Uterus (tissue), 2 donors: Measurements from ENCODE around the gene TRAF3IP3.

ENCODE experiments used
- CTCF ChIP-seq, 4 experiments: fragments of 200-600 bp in 2 of 4; fragments of 450-650 bp in 2 of 4; sonication (generic) in 2 of 4; IDR thresholded peaks; one replicate each; pipeline ENCODE4 v1.5.1; 2016 to 2019; ENCODE audit warnings: antibody characterized with exemption in 4 of 4, mild to moderate bottlenecking in 2 of 4, moderate library complexity in 1 of 4
- POLR2A ChIP-seq, 2 donors: fragments of 450-650 bp; IDR thresholded peaks; one replicate each; pipeline ENCODE4 v1.6.1; 2016; ENCODE audit warnings: antibody characterized with exemption in 2 of 2, mild to moderate bottlenecking in 1 of 2, moderate library complexity in 1 of 2

DNA sequence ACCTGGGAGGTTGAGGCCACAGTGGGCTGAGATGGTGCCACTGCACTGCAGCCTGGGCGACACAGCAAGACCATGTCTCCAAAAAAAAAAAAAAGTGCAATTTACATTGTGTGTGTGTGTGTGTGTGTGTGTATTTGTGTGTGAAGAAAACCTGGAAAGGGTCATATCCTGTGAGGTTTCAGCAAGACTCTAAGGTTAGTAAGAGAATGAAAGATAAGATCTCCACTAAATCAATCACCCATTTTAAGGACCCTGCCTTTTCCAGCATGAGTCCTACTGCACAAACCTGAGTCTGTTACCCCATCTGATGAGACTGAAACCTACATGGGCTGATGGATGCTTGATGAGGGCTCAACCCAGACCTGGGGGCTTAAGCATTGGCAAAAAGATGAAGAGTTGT lies 33.4 kb downstream of the TRAF3IP3 start:
- TF ChIP-seq CTCF (IDR thresholded peaks at IDR 0.05), result no peak
- TF ChIP-seq POLR2A (IDR thresholded peaks at IDR 0.05), result no peak
